Measurements from ENCODE around the gene DNM1L. TPM values are rescaled to one million over a fixed set of nuclear protein-coding genes. Genes with fewer than 3 reads are reported as not detected.
A peak's percentile ranks its signal among the peaks of the same experiment; 100 is the strongest.

The DNM1L gene
- total RNA-seq (2014; rRNA removed; shearing (Covaris generic); ENCODE audit: low replicate concordance) = 43.4 and 95.2 TPM in 2 replicates

- peak within 1 kb of the TSS; percentile 88 for H3K4me2 ChIP-seq (ENCODE audit: low read depth, low read length, poor library complexity, severe bottlenecking)
- H3K9me2 ChIP-seq (replicated peaks; ENCODE audit: insufficient read depth, low read length) = no peaks in the 10 kb centered on the region
- H3K9ac ChIP-seq (ENCODE audit: low read length) = peak within 1 kb of the TSS; percentile 88
- H3K79me2 ChIP-seq (ENCODE audit: low read length) = peaks cover 51% of the 10 kb centered on the region
- peak within 1 kb of the TSS; percentile 88 for H3K4me3 ChIP-seq (ENCODE audit: low read length)
- H3K4me1 ChIP-seq (ENCODE audit: low read length) = peaks cover 16% of the 10 kb centered on the region
- no peaks in the 10 kb centered on the region for H3K27me3 ChIP-seq (ENCODE audit: low read length)
- DNase-seq = peak; percentile 97
- H2AFZ ChIP-seq (ENCODE audit: low read length) = peak within 1 kb of the TSS; percentile 89
- H4K20me1 ChIP-seq (ENCODE audit: insufficient read depth, low read depth, low read length) = no peaks in the 10 kb centered on the region
- H3K36me3 ChIP-seq (ENCODE audit: insufficient read depth, low read length) = peaks cover 13% of the 10 kb centered on the region; the same call in 1 of the 2 replicates
- H3K27ac ChIP-seq (ENCODE audit: low read length) = peak within 1 kb of the TSS; percentile 84
- no peaks in the 10 kb centered on the region for H3K9me3 ChIP-seq (ENCODE audit: low read length)
Measured at GRCh38 chr12:32679091-32679919, at the start of gene DNM1L. Gene DNM1L, plus strand, starts transcription at chr12:32679301. Its CDS starts 63 bp downstream, at chr12:32679364.

DNA sequence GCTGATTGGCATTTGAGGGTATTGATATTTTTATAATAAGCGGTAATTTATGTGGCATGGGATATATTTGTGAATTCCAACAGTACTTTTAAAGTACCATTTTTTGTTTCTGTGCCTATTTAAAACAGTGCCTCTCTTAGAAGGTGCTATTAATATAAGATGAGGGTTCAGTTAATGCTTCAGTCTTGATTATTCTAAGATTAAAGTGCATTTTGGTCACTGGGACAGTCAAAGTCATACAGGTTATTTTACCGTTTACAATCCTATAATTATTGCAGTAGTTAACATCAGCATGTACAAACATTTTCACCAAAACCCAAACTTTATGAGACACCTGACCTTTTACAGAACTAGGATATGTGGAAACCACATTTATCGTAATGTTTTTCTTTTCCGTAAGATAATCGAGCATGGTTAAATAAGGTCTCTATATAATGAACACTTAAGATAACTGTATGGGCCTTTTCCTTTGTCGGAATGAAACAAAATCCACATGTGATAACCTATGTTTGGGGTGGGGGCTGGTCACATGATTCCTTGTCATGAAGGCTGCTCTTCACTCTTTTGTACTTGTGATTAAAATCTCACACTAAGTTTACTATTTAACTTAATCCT is 37.7 kb upstream of the DNM1L start:
- Histone ChIP-seq H3K4me1 (ENCODE audit: low read length) (no peaks in the 10 kb centered on the region), H3K9me3 (ENCODE audit: low read length) (no peaks in the 10 kb centered on the region), H3K36me3 (ENCODE audit: insufficient read depth, low read length) (no peaks in the 10 kb centered on the region), H3K4me3 (ENCODE audit: low read length) (no peak overlapping the region), H3K27me3 (ENCODE audit: low read length) (no peaks in the 10 kb centered on the region), H3K4me2 (ENCODE audit: low read depth, low read length, poor library complexity, severe bottlenecking) (no peak overlapping the region), H3K9me2 (replicated peaks; ENCODE audit: insufficient read depth, low read length) (no peaks in the 10 kb centered on the region), H2AFZ (ENCODE audit: low read length) (no peak overlapping the region), H3K79me2 (ENCODE audit: low read length) (no peaks in the 10 kb centered on the region), H3K27ac (ENCODE audit: low read length) (no peak overlapping the region), H3K9ac (ENCODE audit: low read length) (no peak overlapping the region), H4K20me1 (ENCODE audit: insufficient read depth, low read depth, low read length) (no peaks in the 10 kb centered on the region)
- no peak for DNase-seq

- H4K20me1 ChIP-seq (ENCODE audit: insufficient read depth, low read depth, low read length) = no peaks in the 10 kb centered on the region
- H3K27ac ChIP-seq (ENCODE audit: low read length) = no peak overlapping the region
- H3K9me2 ChIP-seq (replicated peaks; ENCODE audit: insufficient read depth, low read length) = no peaks in the 10 kb centered on the region
- no peaks in the 10 kb centered on the region for H3K9me3 ChIP-seq (ENCODE audit: low read length)
- no peaks in the 10 kb centered on the region for H3K27me3 ChIP-seq (ENCODE audit: low read length)
- H3K4me3 ChIP-seq (ENCODE audit: low read length) = no peak overlapping the region
- no peak for DNase-seq
- H3K36me3 ChIP-seq (ENCODE audit: insufficient read depth, low read length) = no peaks in the 10 kb centered on the region
- no peak overlapping the region for H3K4me2 ChIP-seq (ENCODE audit: low read depth, low read length, poor library complexity, severe bottlenecking)
- no peaks in the 10 kb centered on the region for H3K79me2 ChIP-seq (ENCODE audit: low read length)
- H2AFZ ChIP-seq (ENCODE audit: low read length) = no peak overlapping the region
- H3K9ac ChIP-seq (ENCODE audit: low read length) = no peak overlapping the region
- no peaks in the 10 kb centered on the region for H3K4me1 ChIP-seq (ENCODE audit: low read length)
Measured at GRCh38 chr12:32644431-32644830, 34.7 kb upstream of the DNM1L start.

- Histone ChIP-seq H3K4me2 (ENCODE audit: low read depth, low read length, poor library complexity, severe bottlenecking) (no peak overlapping the region), H4K20me1 (ENCODE audit: insufficient read depth, low read depth, low read length) (no peaks in the 10 kb centered on the region), H3K4me3 (ENCODE audit: low read length) (no peak overlapping the region), H3K9me2 (replicated peaks; ENCODE audit: insufficient read depth, low read length) (no peaks in the 10 kb centered on the region), H2AFZ (ENCODE audit: low read length) (no peak overlapping the region), H3K9ac (ENCODE audit: low read length) (no peak overlapping the region), H3K36me3 (ENCODE audit: insufficient read depth, low read length) (no peaks in the 10 kb centered on the region), H3K4me1 (ENCODE audit: low read length) (no peaks in the 10 kb centered on the region), H3K9me3 (ENCODE audit: low read length) (no peaks in the 10 kb centered on the region), H3K27me3 (ENCODE audit: low read length) (no peaks in the 10 kb centered on the region), H3K79me2 (ENCODE audit: low read length) (no peaks in the 10 kb centered on the region), H3K27ac (ENCODE audit: low read length) (no peak overlapping the region)
- DNase-seq = no peak
Measured at GRCh38 chr12:32647275-32647674, 31.8 kb upstream of the DNM1L start.

GRCh38 chr12:32650508-32650907 is 28.6 kb upstream of the DNM1L start:
- no peak overlapping the region for H3K4me2 ChIP-seq (ENCODE audit: low read depth, low read length, poor library complexity, severe bottlenecking)
- H4K20me1 ChIP-seq (ENCODE audit: insufficient read depth, low read depth, low read length) = no peaks in the 10 kb centered on the region
- H3K36me3 ChIP-seq (ENCODE audit: insufficient read depth, low read length) = no peaks in the 10 kb centered on the region
- no peaks in the 10 kb centered on the region for H3K4me1 ChIP-seq (ENCODE audit: low read length)
- no peak overlapping the region for H3K4me3 ChIP-seq (ENCODE audit: low read length)
- no peaks in the 10 kb centered on the region for H3K27me3 ChIP-seq (ENCODE audit: low read length)
- H3K9ac ChIP-seq (ENCODE audit: low read length) = no peak overlapping the region
- no peak for DNase-seq
- H3K27ac ChIP-seq (ENCODE audit: low read length) = no peak overlapping the region
- no peak overlapping the region for H2AFZ ChIP-seq (ENCODE audit: low read length)
- H3K9me3 ChIP-seq (ENCODE audit: low read length) = no peaks in the 10 kb centered on the region
- no peaks in the 10 kb centered on the region for H3K9me2 ChIP-seq (replicated peaks; ENCODE audit: insufficient read depth, low read length)
- H3K79me2 ChIP-seq (ENCODE audit: low read length) = no peaks in the 10 kb centered on the region

DNA sequence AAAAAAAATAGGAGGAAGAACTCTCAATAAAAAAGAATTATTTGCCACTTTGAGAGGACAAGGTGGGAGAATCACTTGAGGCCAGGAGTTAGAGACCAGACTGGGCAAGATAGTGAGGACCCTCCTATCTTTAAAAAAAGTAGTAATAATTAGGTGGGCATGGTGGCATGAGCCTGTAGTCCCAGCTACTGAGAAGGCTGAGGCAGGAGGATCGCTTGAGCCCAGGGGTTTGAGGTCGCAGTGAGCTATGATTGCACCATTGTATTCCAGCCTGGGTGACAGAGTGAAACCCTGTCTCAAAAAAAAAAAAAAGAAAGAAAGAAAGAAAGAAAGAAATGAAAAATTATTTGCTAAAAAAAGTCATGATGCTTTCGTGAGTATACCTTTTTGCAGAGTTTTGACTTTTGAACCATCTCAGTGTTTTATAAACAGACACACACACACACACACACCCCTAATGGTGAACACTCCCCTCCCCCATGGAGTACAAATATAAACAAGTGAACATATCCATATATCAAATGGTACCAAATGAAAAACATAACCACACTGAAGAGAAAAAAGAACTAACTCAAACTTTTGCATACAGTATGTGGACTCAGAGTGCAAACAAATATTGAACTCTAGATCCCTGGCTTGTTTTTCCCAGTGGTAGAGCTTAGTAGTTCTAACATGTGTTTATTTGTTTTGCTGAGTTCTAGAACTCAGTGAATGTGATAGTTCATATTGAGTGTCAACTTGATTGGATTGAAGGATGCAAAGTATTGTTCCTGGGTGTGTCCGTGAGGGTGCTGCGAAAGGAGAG is 27.7 kb upstream of the DNM1L start:
- Histone ChIP-seq H3K27ac (ENCODE audit: low read length) (no peak overlapping the region), H3K27me3 (ENCODE audit: low read length) (no peaks in the 10 kb centered on the region), H3K4me1 (ENCODE audit: low read length) (no peaks in the 10 kb centered on the region), H3K4me3 (ENCODE audit: low read length) (no peak overlapping the region), H3K9me3 (ENCODE audit: low read length) (no peaks in the 10 kb centered on the region), H3K36me3 (ENCODE audit: insufficient read depth, low read length) (no peaks in the 10 kb centered on the region), H3K9ac (ENCODE audit: low read length) (no peak overlapping the region), H4K20me1 (ENCODE audit: insufficient read depth, low read depth, low read length) (no peaks in the 10 kb centered on the region), H2AFZ (ENCODE audit: low read length) (no peak overlapping the region), H3K79me2 (ENCODE audit: low read length) (no peaks in the 10 kb centered on the region), H3K4me2 (ENCODE audit: low read depth, low read length, poor library complexity, severe bottlenecking) (no peak overlapping the region), H3K9me2 (replicated peaks; ENCODE audit: insufficient read depth, low read length) (no peaks in the 10 kb centered on the region)
- DNase-seq = no peak

- no peaks in the 10 kb centered on the region for H4K20me1 ChIP-seq (ENCODE audit: insufficient read depth, low read depth, low read length)
- H3K79me2 ChIP-seq (ENCODE audit: low read length) = no peaks in the 10 kb centered on the region
- H3K4me1 ChIP-seq (ENCODE audit: low read length) = no peaks in the 10 kb centered on the region
- no peaks in the 10 kb centered on the region for H3K36me3 ChIP-seq (ENCODE audit: insufficient read depth, low read length)
- no peak for DNase-seq
- H3K4me3 ChIP-seq (ENCODE audit: low read length) = no peak overlapping the region
- no peak overlapping the region for H3K27ac ChIP-seq (ENCODE audit: low read length)
- H3K4me2 ChIP-seq (ENCODE audit: low read depth, low read length, poor library complexity, severe bottlenecking) = no peak overlapping the region
- H3K9ac ChIP-seq (ENCODE audit: low read length) = no peak overlapping the region
- no peaks in the 10 kb centered on the region for H3K27me3 ChIP-seq (ENCODE audit: low read length)
- no peaks in the 10 kb centered on the region for H3K9me3 ChIP-seq (ENCODE audit: low read length)
- no peaks in the 10 kb centered on the region for H3K9me2 ChIP-seq (replicated peaks; ENCODE audit: insufficient read depth, low read length)
- H2AFZ ChIP-seq (ENCODE audit: low read length) = no peak overlapping the region
Measured at GRCh38 chr12:32651956-32652210, 27.2 kb upstream of the DNM1L start.

- Histone ChIP-seq H3K9me2 (replicated peaks; ENCODE audit: insufficient read depth, low read length) (no peaks in the 10 kb centered on the region), H4K20me1 (ENCODE audit: insufficient read depth, low read depth, low read length) (no peaks in the 10 kb centered on the region), H3K4me1 (ENCODE audit: low read length) (no peaks in the 10 kb centered on the region), H3K79me2 (ENCODE audit: low read length) (no peaks in the 10 kb centered on the region), H3K9me3 (ENCODE audit: low read length) (no peaks in the 10 kb centered on the region), H2AFZ (ENCODE audit: low read length) (no peak overlapping the region), H3K9ac (ENCODE audit: low read length) (no peak overlapping the region), H3K4me2 (ENCODE audit: low read depth, low read length, poor library complexity, severe bottlenecking) (no peak overlapping the region), H3K27ac (ENCODE audit: low read length) (no peak overlapping the region), H3K4me3 (ENCODE audit: low read length) (no peak overlapping the region), H3K36me3 (ENCODE audit: insufficient read depth, low read length) (no peaks in the 10 kb centered on the region), H3K27me3 (ENCODE audit: low read length) (no peaks in the 10 kb centered on the region)
- no peak for DNase-seq
Measured at GRCh38 chr12:32659908-32660440, 19.1 kb upstream of the DNM1L start.

Measured in Karpas-422 (cell line).